Right lobe of liver (tissue), 6 donors: Measurements from ENCODE around the gene ZGRF1. TPM values are rescaled to one million over a fixed set of nuclear protein-coding genes. Genes with fewer than 3 reads are reported as not detected.

Experiments used
- ATAC-seq, 4 donors: fragments of 200-7000 bp; cut with Tn5 transposase; one replicate each; pipeline ENCODE4 v1.9.1; 2020; ENCODE audit warnings: mild to moderate bottlenecking in 4 of 4, moderate library complexity in 4 of 4
- DNase-seq, 3 donors: peaks; one replicate each; pipeline ENCODE4 v3.0.0-alpha.2; 2020
- H3K27ac ChIP-seq, 3 donors: fragments of 200-600 bp; one replicate each; pipeline ENCODE4 v1.8.0; 2022
- H3K27me3 ChIP-seq, 2 donors: fragments of 200-600 bp; one replicate each; pipeline ENCODE4 v1.8.0; 2022
- H3K36me3 ChIP-seq, 4 donors: fragments of 200-600 bp; sonication (generic) in 1 of 4; one replicate each; pipeline versions ENCODE4 v1.5.1 to v1.8.0; 2017 to 2022; ENCODE audit warnings: control low read depth in 1 of 4
- H3K4me1 ChIP-seq, 4 donors: fragments of 200-600 bp; sonication (generic) in 1 of 4; one replicate each; pipeline versions ENCODE4 v1.5.1 to v1.8.0; 2017 to 2022; ENCODE audit warnings: control low read depth in 1 of 4
- H3K4me3 ChIP-seq, 3 donors: fragments of 200-600 bp; one replicate each; pipeline ENCODE4 v1.8.0; 2022
- H3K9me3 ChIP-seq, 4 donors: fragments of 200-600 bp; sonication (generic) in 1 of 4; one replicate each; pipeline versions ENCODE4 v1.5.1 to v1.8.0; 2017 to 2022; ENCODE audit warnings: control low read depth in 1 of 4
- POLR2A ChIP-seq: fragments of 450-650 bp; IDR thresholded peaks from one replicate; pipeline ENCODE4 v1.6.1; 2017; ENCODE audit warnings: antibody characterized with exemption, mild to moderate bottlenecking
- WGBS: methylation state at CpG from one replicate; pipeline ENCODE4 v1.1.6; 2018; ENCODE audit warnings: low coverage, low lambda C conversion rate; ENCODE audit not compliant: insufficient coverage; ENCODE audit errors: missing lambda C conversion rate; 5-methylcytosine and 5-hydroxymethylcytosine counted together
- intact Hi-C, 2 donors: fragments of 100-400 bp; cut with DNase I; formaldehyde crosslinking; loops; one replicate each; pipeline versions ENCODE4 v1.11.2 to v1.14.1; 2022
- total RNA-seq, 6 experiments: library from RNA; depleted of rRNA in 2 of 6; stranded (reverse); fragments of >200 nt in 2 of 6; fragmentation: NEBNext Ultra II Directional in 3 of 6; extraction: Animal tissue kit (Norgen Biotek cat#: 25700) in 3 of 6; gene quantifications; one replicate each; pipeline versions ENCODE4 v1.1.0 to v1.2.4, GENCODE V29; 2016 to 2023
- TF ChIP-seq, protein P1 (sequence below), 4 donors: fragments of 200-600 bp in 3 of 4; fragments of 450-650 bp in 1 of 4; IDR thresholded peaks; one replicate each; pipeline versions ENCODE4 v1.5.1 to v1.8.0; 2016 to 2022; ENCODE audit warnings: antibody characterized with exemption in 4 of 4, mild to moderate bottlenecking in 2 of 4
- donor health status: DM: no; HTN: yes; CAD: no.
- donor health status: DM: no; HTN: no; CAD: no.
- donor health status: DM: no; HTN: no; CAD: no.
- donor health status: DM: no; HTN: yes; CAD: no.
- donor health status: DM: no; HTN: yes; CAD: no.

Gene ZGRF1
- total RNA-seq, 6 experiments from 2014 or later: 0.71 to 3.7 (median 2.0) TPM

DNA sequence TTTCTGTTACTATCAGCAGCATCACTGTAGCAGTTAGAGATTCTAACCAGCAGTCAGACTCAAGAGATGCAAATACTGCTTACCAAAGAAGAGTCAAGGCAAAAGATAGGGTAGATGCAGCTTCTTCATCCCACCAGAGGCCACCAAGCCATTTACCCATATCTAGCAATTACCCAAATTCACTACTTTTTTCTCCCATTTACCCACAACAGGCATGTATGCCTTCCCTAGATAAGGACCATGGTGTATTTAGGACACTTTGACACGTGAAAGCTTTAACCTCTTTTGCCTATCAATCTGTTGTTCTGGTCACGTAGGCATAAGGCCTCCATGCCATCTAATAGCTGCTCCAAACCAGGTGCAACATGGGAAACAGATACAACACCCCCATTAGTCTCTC, 5.8 kb upstream of the ZGRF1 start:
- intact Hi-C loops: no loop called here
- peaks cover 3 to 30% (median 15%) of the 10 kb centered on the region in 4 donors for H3K36me3 ChIP-seq
- ATAC-seq (no peak), DNase-seq (no peak)
- no peaks in the 10 kb centered on the region for H3K9me3 ChIP-seq
- peaks cover 0 to 9% (median 3%) of the 10 kb centered on the region in 4 donors for H3K4me1 ChIP-seq
- WGBS: 90% methylated on average over 2 of the region's 2 CpGs
- H3K4me3 ChIP-seq: no peak overlapping the region
- no peak overlapping the region for H3K27ac ChIP-seq
- TF ChIP-seq POLR2A: no peak
- TF ChIP-seq, protein P1, sequence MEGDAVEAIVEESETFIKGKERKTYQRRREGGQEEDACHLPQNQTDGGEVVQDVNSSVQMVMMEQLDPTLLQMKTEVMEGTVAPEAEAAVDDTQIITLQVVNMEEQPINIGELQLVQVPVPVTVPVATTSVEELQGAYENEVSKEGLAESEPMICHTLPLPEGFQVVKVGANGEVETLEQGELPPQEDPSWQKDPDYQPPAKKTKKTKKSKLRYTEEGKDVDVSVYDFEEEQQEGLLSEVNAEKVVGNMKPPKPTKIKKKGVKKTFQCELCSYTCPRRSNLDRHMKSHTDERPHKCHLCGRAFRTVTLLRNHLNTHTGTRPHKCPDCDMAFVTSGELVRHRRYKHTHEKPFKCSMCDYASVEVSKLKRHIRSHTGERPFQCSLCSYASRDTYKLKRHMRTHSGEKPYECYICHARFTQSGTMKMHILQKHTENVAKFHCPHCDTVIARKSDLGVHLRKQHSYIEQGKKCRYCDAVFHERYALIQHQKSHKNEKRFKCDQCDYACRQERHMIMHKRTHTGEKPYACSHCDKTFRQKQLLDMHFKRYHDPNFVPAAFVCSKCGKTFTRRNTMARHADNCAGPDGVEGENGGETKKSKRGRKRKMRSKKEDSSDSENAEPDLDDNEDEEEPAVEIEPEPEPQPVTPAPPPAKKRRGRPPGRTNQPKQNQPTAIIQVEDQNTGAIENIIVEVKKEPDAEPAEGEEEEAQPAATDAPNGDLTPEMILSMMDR (IDR thresholded peaks at IDR 0.05): no peak
- no peaks in the 10 kb centered on the region for H3K27me3 ChIP-seq

DNA sequence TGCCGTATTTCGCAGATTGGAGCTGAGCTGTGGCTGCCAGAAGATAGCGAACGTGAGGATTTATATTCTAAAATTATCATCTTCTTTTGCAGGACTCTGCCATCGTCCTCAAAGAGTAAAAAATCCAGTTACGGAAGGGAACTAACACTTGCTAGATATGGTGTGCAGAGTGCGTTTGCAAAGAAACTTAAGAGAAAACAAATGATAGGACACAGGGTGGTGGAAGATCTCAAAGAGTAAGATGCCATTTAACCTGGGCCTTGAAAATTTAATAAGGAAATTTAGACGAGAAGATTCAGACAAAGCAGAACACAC, 800 bp upstream of the ZGRF1 start:
- Histone ChIP-seq H3K4me1 (peaks cover 0 to 15% (median 3%) of the 10 kb centered on the region in 4 donors), H3K27me3 (no peaks in the 10 kb centered on the region), H3K36me3 (no peaks in the 10 kb centered on the region), H3K9me3 (no peaks in the 10 kb centered on the region), H3K4me3 (peak overlapping the region; percentile 51 to 72 (median 60)), H3K27ac (peak overlapping the region; percentile 66 to 90 (median 88))
- intact Hi-C loops: no loop called here
- TF ChIP-seq, protein P1 (IDR thresholded peaks at IDR 0.05): no peak
- TF ChIP-seq POLR2A: no peak
- DNase-seq (no peak), ATAC-seq (no peak)
- 0% methylated on average over 8 of the region's 8 CpGs for WGBS

DNA sequence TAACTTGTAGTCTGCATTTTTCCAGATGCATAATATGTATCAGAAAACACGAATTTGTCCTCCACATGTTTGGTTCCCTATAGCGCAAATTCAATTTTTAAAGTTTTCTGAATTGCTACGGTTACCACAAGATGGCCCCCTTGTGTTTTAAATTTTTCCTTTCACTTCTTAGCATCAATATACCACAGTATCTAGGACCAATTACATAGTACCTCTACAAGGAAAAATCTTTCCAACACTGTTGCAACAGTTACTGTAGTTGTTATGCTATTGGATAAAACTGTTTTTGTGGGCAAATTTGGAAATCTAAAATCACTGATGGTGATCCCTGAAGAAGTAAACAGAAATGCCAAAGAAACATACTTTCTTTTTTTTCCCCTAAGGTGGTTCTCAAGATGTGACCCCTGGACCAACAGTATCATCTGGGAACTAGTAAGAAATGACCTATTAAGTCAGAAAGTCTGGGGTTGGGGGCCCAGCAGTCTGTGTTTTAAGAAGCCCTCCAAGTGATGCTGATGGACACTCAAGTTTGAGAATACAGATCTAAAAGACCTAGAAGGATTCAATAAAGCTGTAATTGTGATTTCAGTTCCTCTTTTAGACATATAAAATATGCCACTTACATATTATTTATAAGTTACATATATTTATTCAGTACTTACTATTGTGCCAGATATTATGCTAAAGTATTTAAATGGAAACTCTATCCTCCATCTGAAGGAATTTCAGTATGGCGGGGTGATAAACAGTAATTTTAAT, 3.1 kb downstream of the ZGRF1 start:
- TF ChIP-seq, protein P1 (IDR thresholded peaks at IDR 0.05): peak; percentile 41 to 53 (median 44)
- no peak for TF ChIP-seq POLR2A
- no peak overlapping the region for H3K27ac ChIP-seq
- H3K9me3 ChIP-seq: no peaks in the 10 kb centered on the region
- peaks cover 0 to 15% (median 3%) of the 10 kb centered on the region in 4 donors for H3K4me1 ChIP-seq
- intact Hi-C loops: loop anchor here in 1 of 2 donors (5.0 kb wide), 1 partner anchor 129 kb away; no protein-coding TSS in a partner anchor
- H3K36me3 ChIP-seq: no peaks in the 10 kb centered on the region
- no peak for ATAC-seq
- no peak for DNase-seq
- WGBS: 38% methylated on average over 4 of the region's 4 CpGs
- no peak overlapping the region for H3K4me3 ChIP-seq
- H3K27me3 ChIP-seq: no peaks in the 10 kb centered on the region

DNA sequence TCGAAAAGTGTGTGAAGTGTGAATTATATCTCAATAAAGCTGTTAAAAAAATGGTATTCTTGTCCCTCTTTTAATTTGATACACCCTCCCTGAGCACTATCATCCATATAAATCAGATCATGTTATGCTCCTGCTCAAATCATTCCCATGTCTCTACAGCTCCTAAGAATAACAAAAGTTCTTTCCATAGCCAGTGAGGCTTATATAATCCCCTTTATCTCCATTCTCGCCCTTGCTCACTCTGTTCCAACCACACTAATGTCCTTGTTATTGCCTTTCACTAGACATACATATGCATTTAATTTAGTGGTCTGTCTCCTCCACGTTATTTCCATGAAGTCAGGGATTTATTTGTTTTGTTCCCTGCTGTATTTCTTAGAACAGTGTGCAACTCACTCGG, 10.5 kb downstream of the ZGRF1 start:
- H3K4me1 ChIP-seq: no peaks in the 10 kb centered on the region
- no peak for TF ChIP-seq POLR2A
- TF ChIP-seq, protein P1 (IDR thresholded peaks at IDR 0.05): no peak

More for the DNA sequence above, 10.5 kb downstream of the ZGRF1 start:
- H3K4me3 ChIP-seq: no peak overlapping the region
- no peak for DNase-seq
- H3K9me3 ChIP-seq: no peaks in the 10 kb centered on the region
- H3K27me3 ChIP-seq: no peaks in the 10 kb centered on the region
- intact Hi-C loops: no loop called here
- no peak overlapping the region for H3K27ac ChIP-seq
- no peak for ATAC-seq
- no peaks in the 10 kb centered on the region for H3K36me3 ChIP-seq
- 92% methylated on average over 4 of the region's 4 CpGs for WGBS
